ENCODE measurements around the gene ELL3. TPM values are rescaled to one million over a fixed set of nuclear protein-coding genes. Genes with fewer than 3 reads are reported as not detected.

Gene ELL3
- total and polyA plus RNA-seq, 2 donors from 2014 or later = 2.5 to 2.7 TPM

DNA sequence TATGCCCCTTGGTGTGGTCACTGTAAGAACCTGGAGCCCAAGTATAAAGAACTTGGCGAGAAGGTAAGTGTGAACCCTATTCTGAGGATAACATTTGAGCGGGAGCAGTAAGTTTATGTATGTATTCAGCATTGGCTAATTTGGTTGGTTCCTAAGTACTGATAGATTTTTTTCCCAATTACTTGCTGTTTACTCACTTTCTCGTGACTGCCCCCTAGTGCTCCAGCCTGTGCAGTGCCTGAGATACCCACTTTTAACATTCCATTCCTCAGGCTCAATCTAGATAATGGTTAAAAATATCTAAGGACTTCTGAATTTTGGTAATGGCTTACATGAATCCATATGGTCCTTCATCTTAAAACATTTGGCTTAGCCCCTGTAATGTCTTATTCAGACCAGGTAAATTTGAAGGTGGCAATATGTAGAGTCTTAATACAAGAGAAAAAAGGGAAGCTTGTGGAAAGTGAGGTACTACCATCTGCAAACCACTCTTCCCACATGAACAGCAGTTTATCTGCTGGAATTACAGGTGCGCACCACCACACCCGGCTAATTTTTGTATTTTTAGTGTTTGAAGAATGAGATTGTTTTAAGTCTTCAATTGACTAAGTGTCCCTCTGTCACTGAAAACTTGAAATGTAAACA, 7.1 kb downstream of the ELL3 start:
- FAIRE-seq (no peak), DNase-seq (peak in 4 of 5 donors; percentile 36 to 66 (median 43))
- Histone ChIP-seq H3K27ac (ENCODE audit: low read depth in 2 of 2, low read length in 2 of 2) (no peak overlapping the region), H3K4me1 (ENCODE audit: control insufficient read depth in 2 of 3, insufficient read depth in 2 of 3, low read depth in 1 of 3, low read length in 3 of 3) (no peaks in the 10 kb centered on the region), H3K9ac (ENCODE audit: low read length in 3 of 3) (no peak overlapping the region), H3K4me3 (ENCODE audit: low read length in 3 of 3) (no peak overlapping the region), H3K27me3 (ENCODE audit: control insufficient read depth, insufficient read depth, low read length) (no peaks in the 10 kb centered on the region), H3K9me3 (ENCODE audit: control insufficient read depth in 2 of 3, insufficient read depth in 1 of 3, low read length in 3 of 3) (no peaks in the 10 kb centered on the region), H3K36me3 (ENCODE audit: control insufficient read depth in 2 of 3, insufficient read depth in 3 of 3, low read length in 3 of 3) (peaks cover 9 to 60% (median 38%) of the 10 kb centered on the region in 3 donors)
- TF ChIP-seq, protein P1, sequence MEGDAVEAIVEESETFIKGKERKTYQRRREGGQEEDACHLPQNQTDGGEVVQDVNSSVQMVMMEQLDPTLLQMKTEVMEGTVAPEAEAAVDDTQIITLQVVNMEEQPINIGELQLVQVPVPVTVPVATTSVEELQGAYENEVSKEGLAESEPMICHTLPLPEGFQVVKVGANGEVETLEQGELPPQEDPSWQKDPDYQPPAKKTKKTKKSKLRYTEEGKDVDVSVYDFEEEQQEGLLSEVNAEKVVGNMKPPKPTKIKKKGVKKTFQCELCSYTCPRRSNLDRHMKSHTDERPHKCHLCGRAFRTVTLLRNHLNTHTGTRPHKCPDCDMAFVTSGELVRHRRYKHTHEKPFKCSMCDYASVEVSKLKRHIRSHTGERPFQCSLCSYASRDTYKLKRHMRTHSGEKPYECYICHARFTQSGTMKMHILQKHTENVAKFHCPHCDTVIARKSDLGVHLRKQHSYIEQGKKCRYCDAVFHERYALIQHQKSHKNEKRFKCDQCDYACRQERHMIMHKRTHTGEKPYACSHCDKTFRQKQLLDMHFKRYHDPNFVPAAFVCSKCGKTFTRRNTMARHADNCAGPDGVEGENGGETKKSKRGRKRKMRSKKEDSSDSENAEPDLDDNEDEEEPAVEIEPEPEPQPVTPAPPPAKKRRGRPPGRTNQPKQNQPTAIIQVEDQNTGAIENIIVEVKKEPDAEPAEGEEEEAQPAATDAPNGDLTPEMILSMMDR (IDR thresholded peaks at IDR 0.05; ENCODE audit: borderline replicate concordance, extremely low read depth, insufficient read depth) = peak; percentile 67
- intact Hi-C loops (cut with DNase I) = no loop called here

DNA sequence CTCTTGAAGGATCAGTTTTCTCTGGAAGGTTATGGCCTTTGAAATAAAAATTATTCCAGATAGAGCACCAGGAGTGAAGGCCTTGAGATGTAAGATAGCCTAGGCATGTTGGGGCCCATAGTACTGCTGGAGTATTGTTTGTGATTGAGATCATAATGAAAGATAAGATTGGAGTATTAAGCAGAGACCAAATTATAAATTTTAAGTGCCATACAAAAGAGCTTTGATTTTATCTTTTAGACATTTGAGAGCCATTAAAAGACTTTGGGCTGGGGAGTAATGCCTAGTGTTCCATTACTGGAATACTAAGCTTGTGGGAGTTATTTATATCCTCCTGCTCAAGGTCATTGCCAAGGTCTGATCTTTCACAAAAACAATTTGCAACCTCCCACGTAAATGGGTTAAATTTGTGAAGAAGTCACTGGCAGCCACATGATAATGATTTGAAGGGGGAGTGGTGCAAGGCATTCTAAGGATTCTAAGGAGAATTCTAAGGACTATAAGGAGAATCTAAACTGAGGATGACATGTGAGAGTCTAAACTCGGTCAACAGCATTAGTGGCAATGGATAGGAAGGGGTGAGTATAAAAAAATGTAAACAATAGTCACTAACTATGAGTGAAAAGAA, 12.8 kb downstream of the ELL3 start:
- no peak for FAIRE-seq
- TF ChIP-seq, protein P1 (IDR thresholded peaks at IDR 0.05; ENCODE audit: borderline replicate concordance, extremely low read depth, insufficient read depth) = no peak
- Histone ChIP-seq H3K9ac (ENCODE audit: low read length in 3 of 3) (no peak overlapping the region), H3K9me3 (ENCODE audit: control insufficient read depth in 2 of 3, insufficient read depth in 1 of 3, low read length in 3 of 3) (no peaks in the 10 kb centered on the region), H3K27me3 (ENCODE audit: control insufficient read depth, insufficient read depth, low read length) (no peaks in the 10 kb centered on the region), H3K27ac (ENCODE audit: low read depth in 2 of 2, low read length in 2 of 2) (no peak overlapping the region), H3K36me3 (ENCODE audit: control insufficient read depth in 2 of 3, insufficient read depth in 3 of 3, low read length in 3 of 3) (peaks cover 0 to 38% (median 31%) of the 10 kb centered on the region in 3 donors), H3K4me1 (ENCODE audit: control insufficient read depth in 2 of 3, insufficient read depth in 2 of 3, low read depth in 1 of 3, low read length in 3 of 3) (no peaks in the 10 kb centered on the region), H3K4me3 (ENCODE audit: low read length in 3 of 3) (no peak overlapping the region)
- no peak for DNase-seq
- intact Hi-C loops (cut with DNase I) = no loop called here

DNA sequence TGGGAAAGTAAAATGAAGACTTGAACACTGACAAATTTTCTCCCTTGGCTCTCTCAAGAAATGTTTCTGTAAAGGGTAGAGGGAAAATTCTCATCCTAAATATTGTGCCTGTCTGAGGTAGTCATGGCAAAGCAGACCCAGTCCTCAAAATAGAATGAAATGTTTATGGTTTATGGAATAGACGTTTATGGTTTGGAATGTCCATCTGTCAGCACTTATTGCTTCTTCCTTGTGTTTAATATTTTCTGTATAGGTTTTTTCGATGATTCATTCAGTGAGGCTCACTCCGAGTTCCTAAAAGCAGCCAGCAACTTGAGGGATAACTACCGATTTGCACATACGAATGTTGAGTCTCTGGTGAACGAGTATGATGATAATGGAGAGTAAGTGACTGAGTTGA, 13.9 kb downstream of the ELL3 start:
- DNase-seq (no peak), FAIRE-seq (no peak)
- Histone ChIP-seq H3K27me3 (ENCODE audit: control insufficient read depth, insufficient read depth, low read length) (no peaks in the 10 kb centered on the region), H3K4me3 (ENCODE audit: low read length in 3 of 3) (no peak overlapping the region), H3K9me3 (ENCODE audit: control insufficient read depth in 2 of 3, insufficient read depth in 1 of 3, low read length in 3 of 3) (no peaks in the 10 kb centered on the region), H3K4me1 (ENCODE audit: control insufficient read depth in 2 of 3, insufficient read depth in 2 of 3, low read depth in 1 of 3, low read length in 3 of 3) (no peaks in the 10 kb centered on the region), H3K9ac (ENCODE audit: low read length in 3 of 3) (no peak overlapping the region), H3K27ac (ENCODE audit: low read depth in 2 of 2, low read length in 2 of 2) (no peak overlapping the region), H3K36me3 (ENCODE audit: control insufficient read depth in 2 of 3, insufficient read depth in 3 of 3, low read length in 3 of 3) (peaks cover 0 to 29% (median 23%) of the 10 kb centered on the region in 3 donors)
- TF ChIP-seq, protein P1 (IDR thresholded peaks at IDR 0.05; ENCODE audit: borderline replicate concordance, extremely low read depth, insufficient read depth) = no peak
- intact Hi-C loops (cut with DNase I) = no loop called here

Data from kidney (tissue), 14 donors.